Stimulated activated CD4-positive, alpha-beta T cell treated with anti-CD3 and anti-CD28 coated beads, TNF-alpha, amount 100 ng/mL, for 24 hours (primary cell): ENCODE data around the gene AHDC1.

Source experiments
- DNase-seq, 3 experiments: peaks; one replicate each; pipeline ENCODE4 v3.0.0-alpha.2; 2020; ENCODE audit warnings: low read depth in 3 of 3

The AHDC1 gene

DNA sequence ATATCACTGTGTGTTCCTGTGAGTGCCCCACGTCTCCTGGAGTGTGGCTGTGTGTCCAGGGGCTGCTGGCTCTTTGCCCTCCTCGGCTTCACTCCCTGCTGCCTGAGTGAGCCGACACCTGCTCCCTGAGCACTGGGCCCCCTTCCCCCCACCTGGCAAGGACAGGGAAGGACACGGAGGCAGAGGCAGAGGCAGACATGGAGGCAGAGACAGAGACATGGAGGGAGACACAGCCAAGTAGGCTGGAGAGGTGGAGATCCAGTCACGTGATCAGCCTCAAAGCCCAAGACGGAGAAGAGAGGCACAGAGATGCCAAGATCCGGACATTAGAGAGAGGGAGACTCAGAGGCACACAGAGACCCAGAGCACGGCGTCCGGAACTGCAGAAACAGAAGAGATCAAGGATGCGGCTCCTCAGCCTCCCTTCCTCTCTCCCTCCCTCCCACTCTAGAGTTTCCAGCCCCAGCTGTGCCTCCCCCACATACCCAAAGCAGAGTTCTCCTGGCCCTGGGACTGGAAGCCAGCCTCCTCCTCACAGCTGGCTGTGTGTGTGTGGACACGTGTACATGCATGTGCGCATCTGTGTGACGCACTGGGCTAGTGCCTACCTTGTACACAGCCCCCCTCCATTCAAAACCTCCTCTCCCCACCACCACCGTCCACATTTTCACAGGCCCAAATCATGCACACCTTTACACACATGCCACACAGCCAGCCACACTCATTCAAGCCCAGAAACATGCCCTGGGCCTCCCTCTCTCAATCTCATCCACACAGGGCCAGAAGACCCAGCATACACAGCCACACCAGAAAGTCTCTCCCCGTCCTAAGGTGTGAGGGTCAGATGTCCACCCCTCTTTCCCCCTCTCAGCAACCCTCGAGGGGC is 74.9 kb downstream of the AHDC1 start:
- DNase-seq = no peak

DNA sequence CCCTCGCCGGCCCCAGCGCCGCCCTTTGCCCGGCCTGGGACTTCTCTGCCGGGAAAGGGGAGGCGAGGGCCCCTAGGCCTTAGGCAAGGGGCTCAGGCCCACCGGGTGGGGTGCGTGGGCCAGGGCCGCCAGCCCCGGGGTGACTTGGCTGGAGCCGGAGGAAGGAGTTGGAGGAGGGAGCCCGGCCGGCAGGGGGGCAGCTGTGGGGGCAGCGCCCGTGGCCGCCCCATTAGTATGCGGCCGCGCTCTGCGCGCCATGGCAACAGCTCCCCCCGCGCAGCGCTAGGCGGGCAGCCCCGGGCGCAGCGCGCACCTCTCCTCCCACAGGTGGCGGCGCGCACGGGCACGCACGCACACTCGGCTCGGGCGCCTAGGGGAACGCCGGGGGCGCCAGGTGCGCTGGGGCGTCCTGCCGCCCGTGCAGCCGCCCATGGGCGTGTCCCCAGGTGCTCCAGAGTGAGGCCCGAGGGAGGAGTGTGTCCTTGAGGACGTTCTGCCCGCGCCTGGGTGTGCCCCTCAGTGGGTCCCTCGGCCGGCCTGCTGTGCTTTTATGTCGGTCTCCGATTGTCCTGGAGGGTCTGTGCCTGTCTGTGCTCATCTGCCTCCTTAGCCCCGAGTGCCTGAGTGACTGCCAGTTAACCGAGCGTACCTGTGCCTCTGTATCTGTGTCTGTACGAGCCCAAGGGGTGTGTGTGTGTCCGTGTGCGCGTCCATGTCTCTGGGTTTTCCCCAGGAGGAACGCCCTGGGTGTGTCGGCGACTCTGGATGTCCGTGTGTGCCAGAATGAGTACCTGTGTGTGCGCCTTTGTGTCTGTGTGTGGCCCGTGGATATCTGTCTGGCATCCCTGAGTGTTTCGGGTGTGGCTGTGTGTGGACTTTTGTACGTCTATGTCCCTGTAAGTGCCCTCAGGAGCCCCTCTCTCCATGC is 75.8 kb downstream of the AHDC1 start:
- peak in 1 of 3 experiments; percentile 43 for DNase-seq

DNA sequence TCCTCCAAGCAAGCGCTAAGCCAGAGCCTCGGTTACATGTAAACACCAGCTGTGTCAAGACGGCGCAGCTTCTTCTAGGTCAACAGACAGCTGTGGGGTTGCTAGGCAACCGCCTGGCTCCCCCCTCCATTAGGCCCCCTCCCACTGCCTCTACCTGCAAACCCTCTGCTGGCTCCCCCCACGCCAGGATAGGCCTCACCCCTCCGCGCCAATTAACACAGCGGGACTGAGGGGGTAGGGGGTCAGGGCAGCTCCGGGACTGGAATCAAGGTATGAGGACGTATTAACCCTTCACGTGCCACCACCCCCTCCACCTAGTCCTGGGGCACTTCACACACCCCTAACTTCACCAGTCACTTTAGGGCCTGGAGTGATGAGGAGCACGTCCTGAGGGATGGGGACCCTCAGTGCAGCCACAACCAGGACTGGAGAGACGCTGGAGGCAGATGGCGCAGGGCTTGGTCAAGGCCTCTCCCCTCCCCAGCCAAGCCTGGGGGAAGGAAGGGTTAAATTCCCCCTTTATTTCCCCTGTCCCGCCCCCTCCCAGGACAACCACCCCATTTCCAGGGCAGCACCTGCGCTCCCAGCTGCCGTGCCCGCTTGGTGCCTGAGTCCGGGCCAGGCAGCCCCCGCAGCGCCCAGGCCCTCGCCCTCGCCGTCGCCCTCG is 76.6 kb downstream of the AHDC1 start:
- no peak for DNase-seq

DNA sequence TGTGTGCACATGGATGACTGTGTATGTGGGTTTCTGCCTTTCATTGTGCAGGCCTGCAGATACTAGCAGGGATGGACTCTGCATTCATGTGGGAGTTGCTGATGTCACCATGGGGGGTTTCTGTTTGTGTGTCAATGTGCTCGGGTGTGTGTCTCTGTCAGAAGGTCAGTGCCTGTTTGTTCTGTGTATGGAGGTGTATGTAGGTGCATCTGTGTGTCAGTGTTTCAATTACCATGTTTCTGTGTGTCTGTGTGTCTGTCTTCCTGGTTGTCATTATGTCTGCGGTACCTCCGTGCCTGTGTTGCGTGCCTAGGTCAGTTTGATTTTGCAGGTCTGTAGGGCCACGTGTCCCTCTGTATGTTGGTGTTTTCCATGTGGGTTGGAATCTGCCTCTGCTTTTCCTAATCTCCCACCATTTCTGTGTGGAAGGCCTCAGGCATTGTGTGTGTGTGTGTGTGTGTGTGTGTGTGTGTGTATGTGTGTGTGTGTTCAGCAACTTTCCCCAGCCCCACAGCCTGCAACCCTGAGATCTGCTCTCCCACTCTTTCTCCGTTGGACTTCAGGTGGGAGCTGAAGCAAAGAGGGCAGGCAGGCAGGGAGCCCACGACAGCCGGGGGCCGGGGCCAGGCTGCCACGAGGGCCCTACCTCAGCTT is 77.2 kb downstream of the AHDC1 start:
- no peak for DNase-seq

DNA sequence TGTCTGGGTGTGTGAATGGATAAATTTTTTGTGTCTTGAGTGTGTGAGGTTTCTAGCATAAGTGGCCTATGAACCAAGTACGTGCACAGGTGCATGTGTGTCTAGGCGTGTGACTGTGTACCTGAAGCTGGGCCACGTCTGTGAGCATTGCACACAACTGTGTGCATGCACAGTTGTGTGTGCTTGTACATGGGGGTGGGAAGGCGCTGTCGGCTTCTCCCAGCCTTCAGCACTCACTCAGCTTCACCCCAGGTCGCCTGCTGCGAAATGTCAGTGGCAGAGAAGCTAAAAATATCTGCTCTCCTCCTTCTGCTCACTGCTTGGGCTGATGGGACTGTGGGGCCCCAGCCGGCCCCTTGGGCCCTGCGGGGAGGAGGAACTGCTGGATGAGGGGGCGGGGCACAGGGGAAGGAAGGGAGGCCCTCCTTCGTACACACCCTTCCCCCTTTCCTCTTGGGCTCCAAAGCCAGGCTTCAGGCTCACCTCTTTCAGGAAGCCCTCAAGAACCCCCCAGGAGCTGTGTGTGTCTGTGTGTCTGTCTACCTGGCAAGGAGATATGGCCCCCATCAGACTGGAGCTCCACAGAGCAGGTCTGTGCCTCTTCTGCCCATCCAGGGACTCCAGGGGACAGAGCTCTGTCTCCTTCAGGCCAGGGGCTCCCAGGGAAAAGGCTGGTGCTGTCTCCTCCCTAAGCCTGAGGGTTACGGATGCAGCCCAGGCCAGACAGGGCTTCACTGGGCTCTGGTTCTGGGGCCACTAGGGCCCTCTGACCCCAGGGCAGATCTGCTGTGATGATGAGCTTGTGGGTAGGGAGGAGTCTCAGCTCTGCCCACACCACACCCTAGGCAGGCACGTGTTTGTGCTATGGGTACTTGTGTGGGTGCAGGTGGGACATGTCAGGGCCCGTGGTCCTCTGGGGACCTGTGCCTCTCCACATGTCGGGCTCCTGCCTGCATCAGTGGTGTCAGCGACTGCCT is 78.4 kb downstream of the AHDC1 start:
- DNase-seq = peak in 2 of 3 experiments; percentile 51 to 73

DNA sequence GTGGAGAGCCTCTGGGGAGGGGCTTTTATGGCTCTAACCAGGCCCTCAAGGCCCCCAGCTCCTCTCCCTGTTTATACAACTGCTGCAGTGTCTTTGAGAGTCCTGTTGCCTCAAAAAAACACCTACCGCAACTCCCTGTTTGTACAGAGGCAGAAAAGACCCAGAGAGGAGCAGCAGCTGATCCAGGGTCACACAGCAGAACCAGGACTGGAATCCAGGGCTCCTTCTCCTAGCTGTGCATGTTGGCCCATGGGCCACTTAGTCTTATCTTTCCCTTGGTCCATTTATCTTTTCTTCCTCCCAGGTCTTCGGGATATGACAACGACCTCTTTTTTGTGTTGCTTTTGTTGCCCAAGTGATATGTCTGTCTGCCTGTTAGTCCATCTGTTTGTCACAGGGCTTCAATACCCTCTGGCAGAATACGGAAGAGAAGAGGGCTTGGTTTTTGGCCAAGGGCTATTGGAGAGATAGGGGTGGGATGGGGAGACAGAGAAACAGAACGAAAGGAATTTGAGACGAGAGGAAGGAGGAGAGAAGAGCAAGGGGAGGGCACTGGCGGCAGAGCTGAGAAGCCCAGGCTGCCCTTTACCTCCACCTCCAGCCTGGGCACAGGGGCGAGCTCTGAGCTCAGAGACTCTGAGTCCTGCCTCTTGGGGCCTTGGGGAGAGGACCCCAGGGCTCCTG is 80.5 kb downstream of the AHDC1 start:
- DNase-seq = no peak

DNA sequence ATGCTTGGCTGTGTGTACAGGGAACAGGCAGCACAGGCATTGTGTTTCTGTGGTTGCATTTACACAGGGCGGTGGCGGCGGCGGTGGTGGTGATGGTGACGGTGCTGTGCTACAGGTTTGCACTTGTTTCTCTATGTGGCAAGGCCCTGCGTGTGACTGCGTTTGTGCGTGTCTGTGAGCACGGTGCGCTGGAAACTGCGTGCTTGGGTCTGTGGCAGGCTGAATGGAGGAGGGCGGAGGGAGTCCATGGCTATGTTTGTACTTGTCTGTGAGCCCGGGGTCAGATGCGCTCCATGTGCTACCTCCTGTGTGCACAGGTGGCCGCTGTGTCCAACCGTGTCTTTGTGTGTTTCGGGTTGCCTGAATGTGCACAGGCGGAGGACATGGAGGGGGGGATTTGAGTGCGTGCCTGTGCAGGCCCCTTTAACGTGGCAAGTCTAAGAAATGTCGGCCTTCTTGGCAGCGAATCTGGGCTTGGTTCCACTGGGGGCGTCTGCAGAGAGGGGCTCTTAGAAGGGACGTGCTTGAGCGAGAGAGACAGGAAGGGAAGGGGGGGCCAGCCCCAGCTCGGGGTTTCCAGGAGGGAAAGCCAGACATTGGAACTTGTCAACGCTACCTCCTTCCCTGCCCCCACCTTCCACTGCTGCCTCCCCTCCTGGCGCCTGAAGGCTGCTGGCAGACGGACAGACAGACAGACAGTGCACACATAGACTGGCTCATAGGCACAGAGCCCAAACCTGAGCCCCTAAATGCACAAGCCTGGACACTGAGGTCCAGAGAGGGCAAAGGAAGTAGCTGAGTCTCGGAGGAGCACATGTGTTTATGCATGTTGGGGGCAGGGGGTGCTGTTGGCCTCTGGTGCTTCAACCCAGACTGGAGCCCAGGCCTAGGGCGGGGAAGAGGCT is 81.3 kb downstream of the AHDC1 start:
- peak in 1 of 3 experiments; percentile 73 for DNase-seq

DNA sequence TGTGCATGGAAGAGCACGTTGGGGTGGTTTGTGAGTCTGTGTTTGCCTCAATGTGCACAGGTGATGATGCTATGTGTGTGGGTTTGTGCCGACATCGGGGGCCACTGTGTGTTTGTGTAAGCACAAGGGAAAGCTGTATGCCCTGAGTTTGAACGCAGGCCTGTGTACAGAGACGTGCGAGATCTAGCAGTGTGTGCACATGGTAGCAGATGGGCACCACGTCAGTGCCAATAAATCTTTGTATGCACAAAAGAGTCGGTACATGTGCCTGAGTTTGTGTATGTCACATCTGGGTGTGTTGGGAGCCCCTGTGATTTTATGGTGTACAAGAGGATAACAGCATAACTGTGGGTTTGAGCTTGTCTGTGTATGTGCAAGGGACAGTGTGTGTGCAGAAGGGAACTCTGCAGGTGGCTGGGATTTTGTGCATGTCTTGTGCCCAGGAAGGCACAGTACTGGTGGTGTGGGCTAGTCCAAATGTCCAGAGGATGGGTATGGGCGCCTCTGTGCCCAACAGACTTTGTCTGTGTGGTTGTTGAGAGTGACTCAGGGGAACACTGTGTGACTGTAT is 82.0 kb downstream of the AHDC1 start:
- peak in 1 of 3 experiments; percentile 20 for DNase-seq

DNA sequence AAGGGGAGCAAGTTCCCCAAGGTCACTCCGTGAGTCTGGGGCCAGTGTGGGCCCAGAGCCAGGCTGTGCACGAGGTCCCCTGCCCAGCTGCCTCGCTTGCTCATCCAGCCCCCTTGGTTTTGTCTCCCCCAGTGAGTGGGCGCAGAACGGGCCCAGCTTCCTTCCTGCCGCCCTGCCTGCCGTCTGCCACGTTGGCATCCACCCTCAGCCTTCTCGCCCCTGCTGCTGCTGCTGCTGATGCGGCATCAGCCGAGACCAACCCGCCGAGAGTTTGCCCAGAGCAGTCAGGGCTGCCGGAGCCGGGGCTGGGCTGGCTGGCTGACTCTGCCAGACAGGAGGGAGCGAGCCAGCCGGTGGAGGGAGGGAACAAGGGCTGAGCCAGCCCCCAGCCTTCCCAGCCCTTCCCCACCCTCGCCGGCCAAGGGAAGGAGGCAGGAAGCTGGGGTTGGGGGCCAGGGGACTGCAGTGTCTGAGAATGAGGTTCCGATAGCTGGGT is 82.6 kb downstream of the AHDC1 start:
- peak in 1 of 3 experiments; percentile 50 for DNase-seq

DNA sequence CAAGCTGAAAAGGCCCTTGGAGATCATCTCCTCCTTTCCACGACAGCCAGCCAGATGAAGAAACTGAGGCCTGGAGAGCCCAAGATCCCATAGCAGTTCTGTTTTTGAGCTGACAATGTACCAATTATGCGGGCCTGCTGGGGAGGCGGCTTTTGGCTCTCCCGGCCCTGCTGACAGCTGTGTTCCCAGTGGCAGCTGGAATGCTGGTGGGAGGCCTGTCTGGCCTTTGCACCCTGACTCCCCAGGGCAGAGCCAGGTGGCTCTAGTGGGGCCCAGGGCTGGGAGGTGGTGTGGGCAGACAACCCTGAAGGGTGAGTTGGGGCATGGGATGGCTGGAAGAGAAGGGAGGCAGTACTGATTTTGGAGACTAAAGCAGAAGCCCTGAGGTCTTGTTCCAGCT is 83.3 kb downstream of the AHDC1 start:
- no peak for DNase-seq

DNA sequence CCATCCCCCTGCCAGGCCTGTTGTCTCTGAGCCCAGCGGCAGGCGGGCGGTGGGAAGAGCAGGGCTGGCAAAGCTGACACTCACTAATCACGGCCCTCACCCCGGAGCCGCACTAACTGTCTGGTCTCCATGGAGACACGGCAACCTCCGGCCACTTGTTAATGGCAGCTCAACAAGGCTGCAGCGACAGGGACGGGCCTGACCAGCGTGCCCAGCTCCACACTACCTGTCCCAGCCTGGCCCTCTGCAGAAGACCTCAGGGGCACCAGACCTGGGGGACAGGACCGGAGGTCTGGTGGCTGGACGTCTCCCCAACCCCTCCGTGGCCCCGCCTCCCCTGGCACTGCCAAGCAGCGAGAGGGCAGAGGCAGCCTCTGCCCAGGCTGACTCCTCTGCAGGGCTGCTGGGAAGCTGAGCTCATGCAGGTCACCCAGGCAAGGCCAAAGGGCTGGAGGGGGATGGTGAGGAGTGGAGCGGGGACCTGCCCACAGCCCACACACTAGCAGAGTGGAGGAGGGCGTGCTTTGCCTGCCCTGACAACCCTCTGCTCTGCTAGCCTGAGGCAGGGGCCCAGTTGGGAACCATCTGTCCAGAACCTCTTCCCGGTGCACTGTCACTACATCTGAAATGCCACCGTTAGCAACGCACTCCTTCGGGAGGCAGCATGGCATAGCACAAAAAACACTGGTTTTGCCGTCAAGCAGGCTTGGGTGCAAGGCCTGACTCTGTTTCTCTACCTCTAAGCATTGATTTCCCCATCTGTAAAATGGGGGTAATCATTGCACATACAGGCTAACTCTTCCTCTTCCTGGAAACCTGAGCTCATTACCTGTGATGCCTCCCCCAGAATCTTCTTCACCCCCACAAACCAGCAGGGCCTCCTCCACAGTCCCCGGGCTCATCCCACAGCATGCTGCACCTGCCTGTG is 84.3 kb downstream of the AHDC1 start:
- DNase-seq = no peak

DNA sequence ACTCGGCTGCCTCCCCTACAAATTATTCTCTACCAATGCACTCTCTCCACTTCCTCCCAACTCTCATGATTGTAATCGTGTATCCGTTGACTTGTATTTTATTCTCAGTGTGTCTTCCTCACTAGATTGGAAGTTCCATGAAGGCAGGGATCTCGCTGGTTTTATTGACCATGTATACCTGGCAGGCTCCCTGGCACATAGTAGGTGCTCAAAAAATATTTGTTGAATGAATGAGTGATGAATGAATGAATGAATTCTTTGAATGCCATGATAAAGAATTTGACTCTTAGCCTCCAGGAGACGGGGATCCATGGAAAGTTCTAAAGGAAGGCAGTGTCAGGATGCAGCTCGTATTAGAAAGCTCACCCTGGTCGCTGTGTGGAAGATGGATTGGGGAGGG is 85.1 kb downstream of the AHDC1 start:
- no peak for DNase-seq

DNA sequence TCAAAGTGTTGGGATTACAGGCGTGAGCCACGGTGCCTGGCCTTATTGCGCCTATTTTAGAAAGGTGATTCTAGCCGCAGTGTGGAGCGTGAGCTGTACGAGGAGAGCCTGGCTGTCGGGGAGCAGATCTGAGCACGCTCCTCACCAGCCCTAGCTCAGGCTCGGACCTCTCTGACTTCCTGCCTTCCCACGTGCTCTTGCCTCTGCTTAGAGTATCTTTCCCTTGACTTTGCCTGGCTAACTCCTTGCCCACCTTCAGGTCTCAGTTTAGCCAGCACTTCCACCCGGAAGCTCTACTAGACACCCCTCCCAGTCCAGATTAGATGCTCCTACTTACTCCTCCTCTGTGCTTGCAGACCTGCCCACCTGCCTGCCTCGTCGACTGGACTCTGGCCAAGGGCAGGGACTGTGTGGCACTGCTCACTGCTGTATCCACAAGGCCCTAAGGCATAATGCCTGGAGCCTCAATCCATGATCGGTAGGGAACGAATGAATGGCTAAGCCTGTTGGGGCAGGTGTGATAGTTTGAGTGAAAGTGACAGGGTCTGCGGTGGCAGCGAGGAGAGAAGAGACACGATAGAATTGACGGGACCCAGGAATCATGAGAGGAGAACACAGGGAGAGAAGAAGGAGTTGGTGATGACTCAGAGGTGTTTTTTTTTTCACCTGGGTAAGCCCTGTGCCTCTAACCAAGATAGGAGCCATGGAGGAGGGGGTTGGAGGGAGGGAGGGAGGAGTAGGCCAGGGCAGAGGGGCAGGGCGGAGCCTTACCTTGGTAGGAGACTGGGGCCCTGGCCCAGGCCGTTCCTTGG is 85.8 kb downstream of the AHDC1 start:
- DNase-seq = no peak

DNA sequence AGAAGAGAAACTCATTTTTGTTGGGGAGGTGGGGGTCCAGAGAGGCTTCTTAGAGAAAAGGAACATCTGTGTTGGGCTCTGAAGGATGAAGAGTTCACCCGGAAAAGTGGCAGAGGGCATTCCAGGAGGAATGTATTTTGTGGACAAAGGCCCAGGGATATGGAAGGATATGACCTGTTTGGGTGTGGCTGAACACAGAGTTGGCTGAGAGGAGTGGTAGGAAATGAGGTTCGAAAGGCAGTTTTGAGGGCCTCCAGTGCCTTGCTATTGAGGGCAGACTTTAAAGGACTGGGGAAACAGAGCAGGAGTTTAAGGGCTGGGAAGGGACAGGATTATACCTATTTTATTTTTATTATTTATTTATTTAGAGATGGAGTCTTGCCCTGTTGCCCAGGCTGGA is 86.6 kb downstream of the AHDC1 start:
- no peak for DNase-seq

DNA sequence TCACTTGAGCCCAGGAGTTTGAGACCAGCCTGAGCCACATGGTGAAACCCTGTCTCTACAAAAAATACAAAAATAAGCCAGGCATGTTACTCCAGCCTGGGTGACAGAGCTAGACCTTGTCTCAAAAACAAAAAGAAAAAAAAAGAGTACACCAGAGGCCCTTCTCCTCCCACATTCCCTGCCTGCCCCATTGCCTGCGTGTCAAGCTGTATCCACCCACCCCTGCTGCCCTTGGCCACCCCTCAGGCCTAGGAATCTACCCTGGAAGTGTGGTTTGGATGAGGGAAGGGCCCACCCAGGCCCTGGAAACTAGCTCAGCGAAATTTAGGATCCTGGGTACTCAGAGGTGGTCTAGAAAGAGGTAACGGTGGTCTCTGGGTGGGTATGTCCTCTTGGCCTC is 88.3 kb downstream of the AHDC1 start:
- DNase-seq = no peak

DNA sequence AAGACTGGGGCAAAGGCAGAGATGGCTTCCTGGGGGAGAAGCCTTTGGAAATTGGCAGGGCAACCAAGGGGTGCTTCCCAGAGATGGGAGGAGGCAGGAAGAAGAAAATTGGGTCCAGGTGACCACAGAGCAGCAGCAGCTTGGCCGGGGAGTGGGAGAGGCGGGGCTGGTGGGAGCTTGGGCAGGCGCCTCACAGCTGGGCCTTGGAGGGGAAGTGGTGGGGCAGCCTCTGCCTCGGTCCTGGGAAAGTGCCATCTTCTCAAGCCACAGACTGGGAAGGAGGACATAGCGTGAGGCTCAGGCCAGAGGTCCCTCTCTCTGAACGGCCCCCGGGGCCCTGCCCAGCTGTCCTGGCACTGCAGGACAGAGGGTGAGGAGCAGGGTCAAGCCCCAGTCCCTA is 90.0 kb downstream of the AHDC1 start:
- no peak for DNase-seq
